CD1c-positive myeloid dendritic cell (primary cell): Measurements from ENCODE around the gene RDH16.
"Not testable (repeated sequence)": the region's sequence is repeated elsewhere in the genome, so short reads cannot be mapped to it uniquely, and the experiment has no call there.

Experiments used
- DNase-seq: peaks from one replicate; pipeline ENCODE4 v3.0.0-alpha.2; 2016; ENCODE audit errors: extremely low spot score

Gene RDH16

GRCh38 chr12:56921346-56921745, 36.1 kb downstream of the RDH16 start:
- no peak for DNase-seq

- not testable (repeated sequence) for DNase-seq
Measured at GRCh38 chr12:56918139-56918538, 39.3 kb downstream of the RDH16 start.

GRCh38 chr12:56916996-56917333, 40.4 kb downstream of the RDH16 start:
- no peak for DNase-seq

GRCh38 chr12:56916296-56916995, 41.0 kb downstream of the RDH16 start:
- no peak for DNase-seq

GRCh38 chr12:56914724-56915123, 42.7 kb downstream of the RDH16 start:
- DNase-seq: no peak

- DNase-seq: no peak
Measured at GRCh38 chr12:56914256-56914655, 43.2 kb downstream of the RDH16 start.

- not testable (repeated sequence) for DNase-seq
Measured at GRCh38 chr12:56909403-56909802, 48.0 kb downstream of the RDH16 start.

- DNase-seq: no peak
Measured at GRCh38 chr12:56908136-56908535, 49.3 kb downstream of the RDH16 start.

- no peak for DNase-seq
Measured at GRCh38 chr12:56905852-56906251, 51.6 kb downstream of the RDH16 start.

GRCh38 chr12:56903374-56903773, 54.0 kb downstream of the RDH16 start:
- no peak for DNase-seq
